NCI-H1436 (cell line): ENCODE measurements around the gene SCNN1B.

ENCODE experiments used
- DNase-seq: peaks from one replicate; lab custom pipeline; 2025; lab: John Stamatoyannopoulos, UW

SCNN1B gene

GRCh38 chr16:23321206-23321875 is 19.2 kb downstream of the SCNN1B start:
- DNase-seq: no peak

- DNase-seq: no peak
Measured at GRCh38 chr16:23323224-23324030, 21.3 kb downstream of the SCNN1B start.

- DNase-seq: peak; percentile 59
Measured at GRCh38 chr16:23324727-23325126, 22.6 kb downstream of the SCNN1B start.

GRCh38 chr16:23327836-23328235 is 25.7 kb downstream of the SCNN1B start:
- no peak for DNase-seq

GRCh38 chr16:23330161-23330560 is 28.1 kb downstream of the SCNN1B start:
- DNase-seq: no peak

- no peak for DNase-seq
Measured at GRCh38 chr16:23330583-23331249, 28.6 kb downstream of the SCNN1B start.

- DNase-seq: no peak
Measured at GRCh38 chr16:23333034-23333579, 31.0 kb downstream of the SCNN1B start.

- no peak for DNase-seq
Measured at GRCh38 chr16:23333831-23334456, 31.8 kb downstream of the SCNN1B start.

GRCh38 chr16:23334457-23334853 is 32.4 kb downstream of the SCNN1B start:
- DNase-seq: no peak

GRCh38 chr16:23334950-23335349 is 32.8 kb downstream of the SCNN1B start:
- no peak for DNase-seq

GRCh38 chr16:23337836-23338550 is 35.9 kb downstream of the SCNN1B start:
- DNase-seq: no peak

GRCh38 chr16:23339787-23340186 is 37.7 kb downstream of the SCNN1B start:
- no peak for DNase-seq

GRCh38 chr16:23342083-23342640 is 40.1 kb downstream of the SCNN1B start:
- no peak for DNase-seq

- DNase-seq: no peak
Measured at GRCh38 chr16:23343643-23344612, 41.8 kb downstream of the SCNN1B start.

GRCh38 chr16:23345237-23345636 is 43.1 kb downstream of the SCNN1B start:
- DNase-seq: no peak

- no peak for DNase-seq
Measured at GRCh38 chr16:23348579-23349469, 46.7 kb downstream of the SCNN1B start.

GRCh38 chr16:23351360-23351759 is 49.3 kb downstream of the SCNN1B start:
- no peak for DNase-seq

GRCh38 chr16:23353440-23353839 is 51.3 kb downstream of the SCNN1B start:
- DNase-seq: no peak

- DNase-seq: no peak
Measured at GRCh38 chr16:23354246-23354645, 52.1 kb downstream of the SCNN1B start.
